IMR-90 (cell line): ENCODE results near the gene MARCO. TPM values are rescaled to one million over a fixed set of nuclear protein-coding genes. Genes with fewer than 3 reads are reported as not detected.

Experiments
- ATAC-seq: fragments of 200-7000 bp; cut with Tn5 transposase; 2 replicates; pipeline ENCODE4 v1.9.1; 2020; ENCODE audit warnings: low read depth, mild to moderate bottlenecking, moderate library complexity
- BruUV-seq: library from RNA; stranded (reverse); fragments of 400-500 nt; replicated peaks from 2 replicates; lab custom pipeline; 2021; lab: Mats Ljungman, UMichigan
- CTCF ChIA-PET: fragments of 300-600 bp; formaldehyde crosslinking; extraction: SDS; loops from one replicate; lab custom pipeline; 2021; ENCODE audit warnings: antibody characterized with exemption; lab: Yijun Ruan, JAX
- POLR2A ChIA-PET: fragments of 300-600 bp; sonication (Branson Sonifier 250); formaldehyde crosslinking; loops from one replicate; lab custom pipeline; 2022; ENCODE audit warnings: antibody characterized with exemption; ENCODE audit not compliant: unreplicated experiment; lab: Charles Lee
- DNase-seq: peaks from one replicate; pipeline ENCODE4 v3.0.0; 2013
- H2AFZ ChIP-seq: replicated peaks from 2 replicates; pipeline ENCODE3; 2013; ENCODE audit warnings: low read length, mild to moderate bottlenecking; ENCODE audit not compliant: poor library complexity
- H2AK5ac ChIP-seq: 2 replicates; pipeline ENCODE4 v1.6.1; 2013; ENCODE audit warnings: low read depth, low read length, inconsistent platforms
- H2AK9ac ChIP-seq: replicated peaks from 2 replicates; pipeline ENCODE3; 2013; ENCODE audit warnings: mild to moderate bottlenecking, low read depth, low read length, moderate library complexity; ENCODE audit not compliant: poor library complexity
- H2BK120ac ChIP-seq: 2 replicates; pipeline ENCODE4 v1.6.1; 2013; ENCODE audit warnings: low read depth, low read length, inconsistent platforms
- H2BK15ac ChIP-seq: 3 replicates; pipeline ENCODE4 v1.6.1; 2013; ENCODE audit warnings: low read depth, low read length, inconsistent platforms
- H2BK20ac ChIP-seq: 2 replicates; pipeline ENCODE4 v1.6.1; 2013; ENCODE audit warnings: low read depth, mild to moderate bottlenecking, inconsistent platforms, low read length, moderate library complexity
- H2BK5ac ChIP-seq: 2 replicates; pipeline ENCODE4 v1.6.1; 2013; ENCODE audit warnings: mild to moderate bottlenecking, low read depth, low read length, inconsistent platforms; ENCODE audit not compliant: poor library complexity, severe bottlenecking
- H3K14ac ChIP-seq: replicated peaks from 2 replicates; pipeline ENCODE4 v1.6.1; 2013; ENCODE audit warnings: low read depth, low read length, inconsistent platforms
- H3K18ac ChIP-seq: 2 replicates; pipeline ENCODE4 v1.6.1; 2013; ENCODE audit warnings: low read depth, low read length, control low read depth
- H3K23ac ChIP-seq: 2 replicates; pipeline ENCODE4 v1.6.1; 2013; ENCODE audit warnings: low read depth, low read length, inconsistent platforms
- H3K27ac ChIP-seq: 2 replicates; pipeline ENCODE4 v1.5.1; 2013; ENCODE audit warnings: mild to moderate bottlenecking, control low read depth, low read length; ENCODE audit not compliant: insufficient read depth
- H3K27me3 ChIP-seq: 2 replicates; pipeline ENCODE4 v1.6.1; 2013; ENCODE audit warnings: low read length; ENCODE audit not compliant: control insufficient read depth, insufficient read depth
- H3K36me3 ChIP-seq: 2 replicates; pipeline ENCODE4 v1.6.1; 2013; ENCODE audit warnings: low read length, mixed read lengths; ENCODE audit not compliant: control insufficient read depth, insufficient read depth
- H3K4ac ChIP-seq: 2 replicates; pipeline ENCODE4 v1.6.1; 2013; ENCODE audit warnings: low read depth, low read length, inconsistent platforms
- H3K4me1 ChIP-seq: 2 replicates; pipeline ENCODE4 v1.6.1; 2013; ENCODE audit warnings: low read length, mixed read lengths; ENCODE audit not compliant: control insufficient read depth, insufficient read depth
- H3K4me2 ChIP-seq: 2 replicates; pipeline ENCODE4 v1.6.1; 2013; ENCODE audit warnings: low read depth, mild to moderate bottlenecking, control low read depth, low read length, moderate library complexity
- H3K4me3 ChIP-seq: 2 replicates; pipeline ENCODE4 v1.5.1; 2013; ENCODE audit warnings: low read depth, mild to moderate bottlenecking, control low read depth, low read length, moderate library complexity; ENCODE audit not compliant: insufficient read depth
- H3K56ac ChIP-seq: 2 replicates; pipeline ENCODE4 v1.6.1; 2013; ENCODE audit warnings: low read length, inconsistent platforms; ENCODE audit not compliant: insufficient read depth; ENCODE audit errors: extremely low read depth
- H3K79me1 ChIP-seq, 2 experiments: 2 replicates each; pipeline ENCODE4 v1.6.1; 2013; ENCODE audit warnings: low read length in 2 of 2, inconsistent platforms in 1 of 2, low read depth in 1 of 2
- H3K9ac ChIP-seq: 2 replicates; pipeline ENCODE4 v1.6.1; 2013; ENCODE audit warnings: low read depth, low read length, control low read depth
- H3K9me1 ChIP-seq: 2 replicates; pipeline ENCODE4 v1.6.1; 2013; ENCODE audit warnings: low read length, inconsistent platforms; ENCODE audit not compliant: insufficient read depth
- H3K9me3 ChIP-seq: 2 replicates; pipeline ENCODE4 v1.6.1; 2013; ENCODE audit warnings: low read length; ENCODE audit not compliant: control insufficient read depth, insufficient read depth
- H4K20me1 ChIP-seq: 2 replicates; pipeline ENCODE4 v1.6.1; 2013; ENCODE audit warnings: low read length, inconsistent platforms; ENCODE audit not compliant: insufficient read depth
- H4K5ac ChIP-seq: 2 replicates; pipeline ENCODE4 v1.6.1; 2013; ENCODE audit warnings: mild to moderate bottlenecking, low read depth, low read length, control low read depth
- H4K8ac ChIP-seq, 2 experiments: 2 replicates each; pipeline ENCODE4 v1.6.1; 2013; ENCODE audit warnings: low read depth in 2 of 2, low read length in 2 of 2, control low read depth in 1 of 2, inconsistent platforms in 1 of 2
- H4K91ac ChIP-seq: 2 replicates; pipeline ENCODE4 v1.6.1; 2013; ENCODE audit warnings: low read depth, low read length, inconsistent platforms; ENCODE audit not compliant: insufficient read depth
- BHLHE40 ChIP-seq: fragments of 150-350 bp; IDR thresholded peaks from 2 replicates; pipeline ENCODE4 v1.6.1; 2016; ENCODE audit warnings: mild to moderate bottlenecking, low read depth, low read length
- CEBPB ChIP-seq: IDR thresholded peaks from 2 replicates; pipeline ENCODE4 v1.6.1; 2012; ENCODE audit warnings: low read depth, low read length, improper control_type of control experiment
- CHD1 ChIP-seq: IDR thresholded peaks from 2 replicates; pipeline ENCODE4 v1.6.1; 2012; ENCODE audit warnings: low read depth, low read length, improper control_type of control experiment
- ELK1 ChIP-seq: fragments of 150-350 bp; IDR thresholded peaks from 2 replicates; pipeline ENCODE4 v1.6.1; 2016; ENCODE audit warnings: low read depth, mild to moderate bottlenecking, low read length, moderate library complexity, borderline replicate concordance
- FOS ChIP-seq: fragments of 150-350 bp; IDR thresholded peaks from 2 replicates; pipeline ENCODE4 v1.6.1; 2016; ENCODE audit warnings: low read depth, low read length
- MAFK ChIP-seq: IDR thresholded peaks from 2 replicates; pipeline ENCODE4 v1.6.1; 2012; ENCODE audit warnings: low read depth, low read length, improper control_type of control experiment
- MAZ ChIP-seq: IDR thresholded peaks from 2 replicates; pipeline ENCODE4 v1.6.1; 2012; ENCODE audit warnings: low read depth, mild to moderate bottlenecking, low read length, improper control_type of control experiment, moderate library complexity, borderline replicate concordance
- NFE2L2 ChIP-seq: fragments of 150-350 bp; IDR thresholded peaks from 2 replicates; pipeline ENCODE4 v1.6.1; 2016; ENCODE audit warnings: low read depth, mild to moderate bottlenecking, low read length
- POLR2A ChIP-seq: IDR thresholded peaks from 2 replicates; pipeline ENCODE4 v1.6.1; 2012; ENCODE audit warnings: mild to moderate bottlenecking, low read depth, low read length
- RAD21 ChIP-seq: IDR thresholded peaks from 2 replicates; pipeline ENCODE4 v1.6.1; 2012; ENCODE audit warnings: low read length, improper control_type of control experiment
- RFX5 ChIP-seq: IDR thresholded peaks from 2 replicates; pipeline ENCODE4 v1.8.0; 2012; ENCODE audit warnings: low read depth, mild to moderate bottlenecking, low read length, moderate library complexity
- SMC3 ChIP-seq: fragments of 150-350 bp; IDR thresholded peaks from 2 replicates; pipeline ENCODE4 v1.6.1; 2016; ENCODE audit warnings: low read depth, mild to moderate bottlenecking, antibody characterized with exemption, low read length, moderate library complexity
- WGBS, 2 experiments: methylation state at CpG; one replicate each; pipeline versions ENCODE4 v1.1.5 to v1.1.7; 2013; ENCODE audit warnings: missing lambda C conversion rate in 2 of 2; ENCODE audit not compliant: insufficient read length in 1 of 2; ENCODE audit errors: extremely low coverage in 2 of 2; 5-methylcytosine and 5-hydroxymethylcytosine counted together
- dilution Hi-C: fragments of 300-500 bp; cut with HindIII; formaldehyde crosslinking; loops from one replicate; pipeline ENCODE4 v1.14.3; 2018; ENCODE audit warnings: low sequenced_read_pairs; ENCODE audit not compliant: unreplicated experiment
- in situ Hi-C: fragments of 300-500 bp; cut with MboI; formaldehyde crosslinking; loops from 3 replicates; pipeline ENCODE4 v1.14.3; 2019; ENCODE audit warnings: low sequenced_read_pairs, inconsistent platforms, mixed read lengths
- intact Hi-C: fragments of 100-400 bp; cut with micrococcal nuclease; formaldehyde crosslinking; loops from 2 replicates; pipeline ENCODE4 v1.10.0; 2022
- polyA plus RNA-seq, 3 experiments: library from polyadenylated mRNA; depleted of rRNA; stranded (reverse); fragments of >200 nt; gene quantifications; 2 replicates each; pipeline ENCODE4 v1.2.3, GENCODE V29; 2012; ENCODE audit warnings: low replicate concordance in 1 of 3
- total RNA-seq: library from RNA; depleted of rRNA; stranded (reverse); fragments of >200 nt; gene quantifications from 2 replicates; pipeline ENCODE4 v1.2.3, GENCODE V29; 2012
- TF ChIP-seq, protein P1 (sequence below): fragments of 150-350 bp; IDR thresholded peaks from 2 replicates; pipeline ENCODE4 v1.6.1; 2017; ENCODE audit warnings: mild to moderate bottlenecking, antibody characterized with exemption, low read length, low read depth

MARCO gene
- total and polyA plus RNA-seq, 2 of the 4 experiments (the other 2 are of a cell fraction): not detected

- ChIA-PET CTCF (no interaction called here), POLR2A (no interaction called here)
- H2BK120ac ChIP-seq: no peak overlapping the region
- H3K18ac ChIP-seq: no peak overlapping the region
- no TSS peak for BruUV-seq
- ATAC-seq: no peak
- H3K36me3 ChIP-seq: no peaks in the 10 kb centered on the region
- no peak overlapping the region for H4K5ac ChIP-seq
- in situ Hi-C loops (no loop called here), dilution Hi-C loops (no loop called here), intact Hi-C loops (no loop called here)
- no peak overlapping the region for H3K23ac ChIP-seq
- H3K4me3 ChIP-seq: no peak overlapping the region
- WGBS, 2 experiments: no CpG with 5 or more reads among the region's 5 CpGs
- no peak overlapping the region for H3K14ac ChIP-seq
- no peak overlapping the region for H2BK20ac ChIP-seq
- H3K9me3 ChIP-seq: no peaks in the 10 kb centered on the region
- no peak overlapping the region for H2BK5ac ChIP-seq
- H4K8ac ChIP-seq: no peak overlapping the region
- no peak overlapping the region for H3K56ac ChIP-seq
- no peak overlapping the region for H3K4me2 ChIP-seq
- H3K4me1 ChIP-seq: no peaks in the 10 kb centered on the region
- no peak overlapping the region for H3K27ac ChIP-seq
- no peak for DNase-seq
- H3K9me1 ChIP-seq: no peaks in the 10 kb centered on the region
- no peak overlapping the region for H3K9ac ChIP-seq
- H4K20me1 ChIP-seq: no peaks in the 10 kb centered on the region
- H3K4ac ChIP-seq: no peak overlapping the region
- H2AK5ac ChIP-seq: no peak overlapping the region
- H3K79me1 ChIP-seq: no peaks in the 10 kb centered on the region
- no peak for TF ChIP-seq RFX5
- no peak for TF ChIP-seq CEBPB
- no peak for TF ChIP-seq MAFK
- no peak for TF ChIP-seq NFE2L2
- no peak for TF ChIP-seq BHLHE40
- no peak for TF ChIP-seq POLR2A
- no peak for TF ChIP-seq ELK1
- TF ChIP-seq FOS: no peak
- no peak for TF ChIP-seq MAZ
- no peak for TF ChIP-seq SMC3
- no peak for TF ChIP-seq RAD21
- TF ChIP-seq CHD1: no peak
- TF ChIP-seq, protein P1, sequence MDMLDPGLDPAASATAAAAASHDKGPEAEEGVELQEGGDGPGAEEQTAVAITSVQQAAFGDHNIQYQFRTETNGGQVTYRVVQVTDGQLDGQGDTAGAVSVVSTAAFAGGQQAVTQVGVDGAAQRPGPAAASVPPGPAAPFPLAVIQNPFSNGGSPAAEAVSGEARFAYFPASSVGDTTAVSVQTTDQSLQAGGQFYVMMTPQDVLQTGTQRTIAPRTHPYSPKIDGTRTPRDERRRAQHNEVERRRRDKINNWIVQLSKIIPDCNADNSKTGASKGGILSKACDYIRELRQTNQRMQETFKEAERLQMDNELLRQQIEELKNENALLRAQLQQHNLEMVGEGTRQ: no peak
- H2AFZ ChIP-seq: no peak overlapping the region
- no peak overlapping the region for H2AK9ac ChIP-seq
- no peak overlapping the region for H4K91ac ChIP-seq
- no peaks in the 10 kb centered on the region; the same call in 1 of the 2 replicates for H3K27me3 ChIP-seq
- H2BK15ac ChIP-seq: no peak overlapping the region
These were observed 46.7 kb downstream of the MARCO start for GRCh38 chr2:118988706-118989105.
